ENCODE data around the gene GPD2.
A peak's percentile ranks its signal among the peaks of the same experiment; 100 is the strongest.

GPD2 gene

GRCh38 chr2:156430236-156430979, 5.8 kb upstream of the GPD2 start:
- H3K9me3 ChIP-seq (ENCODE audit: severe bottlenecking): no peaks in the 10 kb centered on the region
- H3K27ac ChIP-seq: no peak overlapping the region; the same call in 1 of the 2 replicates
- H3K4me3 ChIP-seq (ENCODE audit: low read depth, low read length): no peak overlapping the region
- H3K27me3 ChIP-seq (ENCODE audit: insufficient read depth, low read depth, severe bottlenecking): no peaks in the 10 kb centered on the region
- TF ChIP-seq, protein P1, sequence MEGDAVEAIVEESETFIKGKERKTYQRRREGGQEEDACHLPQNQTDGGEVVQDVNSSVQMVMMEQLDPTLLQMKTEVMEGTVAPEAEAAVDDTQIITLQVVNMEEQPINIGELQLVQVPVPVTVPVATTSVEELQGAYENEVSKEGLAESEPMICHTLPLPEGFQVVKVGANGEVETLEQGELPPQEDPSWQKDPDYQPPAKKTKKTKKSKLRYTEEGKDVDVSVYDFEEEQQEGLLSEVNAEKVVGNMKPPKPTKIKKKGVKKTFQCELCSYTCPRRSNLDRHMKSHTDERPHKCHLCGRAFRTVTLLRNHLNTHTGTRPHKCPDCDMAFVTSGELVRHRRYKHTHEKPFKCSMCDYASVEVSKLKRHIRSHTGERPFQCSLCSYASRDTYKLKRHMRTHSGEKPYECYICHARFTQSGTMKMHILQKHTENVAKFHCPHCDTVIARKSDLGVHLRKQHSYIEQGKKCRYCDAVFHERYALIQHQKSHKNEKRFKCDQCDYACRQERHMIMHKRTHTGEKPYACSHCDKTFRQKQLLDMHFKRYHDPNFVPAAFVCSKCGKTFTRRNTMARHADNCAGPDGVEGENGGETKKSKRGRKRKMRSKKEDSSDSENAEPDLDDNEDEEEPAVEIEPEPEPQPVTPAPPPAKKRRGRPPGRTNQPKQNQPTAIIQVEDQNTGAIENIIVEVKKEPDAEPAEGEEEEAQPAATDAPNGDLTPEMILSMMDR (IDR thresholded peaks at IDR 0.05; ENCODE audit: low read depth, low read length): no peak
- H3K36me3 ChIP-seq: no peaks in the 10 kb centered on the region
- DNase-seq: no peak

DNA sequence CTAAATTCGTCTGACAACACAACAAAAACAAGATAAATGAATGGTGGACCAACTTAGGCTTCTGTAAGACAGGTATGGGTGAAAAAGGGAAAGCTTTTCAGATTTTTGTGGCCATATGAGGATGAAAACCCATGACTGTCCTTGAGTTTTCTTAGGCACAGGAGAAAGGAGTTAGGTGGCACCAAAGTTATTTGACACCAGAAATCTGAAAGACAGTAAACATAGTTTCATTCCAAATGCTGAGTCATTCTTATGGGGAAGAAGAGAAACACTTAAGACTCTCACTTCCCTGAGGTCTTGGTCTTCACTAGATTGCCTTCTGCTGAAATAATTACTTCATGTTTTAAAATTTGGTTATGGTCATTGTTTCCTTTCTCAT, 5.2 kb upstream of the GPD2 start:
- no peaks in the 10 kb centered on the region for H3K27me3 ChIP-seq (ENCODE audit: insufficient read depth, low read depth, severe bottlenecking)
- H3K9me3 ChIP-seq (ENCODE audit: severe bottlenecking): no peaks in the 10 kb centered on the region
- H3K36me3 ChIP-seq: peaks cover 4% of the 10 kb centered on the region; the same call in 1 of the 2 replicates
- H3K4me3 ChIP-seq (ENCODE audit: low read depth, low read length): no peak overlapping the region
- H3K27ac ChIP-seq: no peak overlapping the region
- DNase-seq: no peak
- TF ChIP-seq, protein P1 (IDR thresholded peaks at IDR 0.05; ENCODE audit: low read depth, low read length): no peak

GRCh38 chr2:156434461-156435291, 1.5 kb upstream of the GPD2 start:
- TF ChIP-seq, protein P1 (IDR thresholded peaks at IDR 0.05; ENCODE audit: low read depth, low read length): no peak

GRCh38 chr2:156435396-156435717, 822 bp upstream of the GPD2 start:
- no peaks in the 10 kb centered on the region for H3K9me3 ChIP-seq (ENCODE audit: severe bottlenecking)
- TF ChIP-seq, protein P1 (IDR thresholded peaks at IDR 0.05; ENCODE audit: low read depth, low read length): no peak
- H3K36me3 ChIP-seq: peaks cover 4% of the 10 kb centered on the region; the same call in 1 of the 2 replicates
- DNase-seq: peak; percentile 45
- H3K27me3 ChIP-seq (ENCODE audit: insufficient read depth, low read depth, severe bottlenecking): no peaks in the 10 kb centered on the region
- peak overlapping the region; percentile 89 for H3K4me3 ChIP-seq (ENCODE audit: low read depth, low read length)
- peak overlapping the region; percentile 96 for H3K27ac ChIP-seq

More at GRCh38 chr2:156434461-156435291, 1.5 kb upstream of the GPD2 start:
- H3K4me3 ChIP-seq (ENCODE audit: low read depth, low read length): peak overlapping the region; percentile 89
- H3K27me3 ChIP-seq (ENCODE audit: insufficient read depth, low read depth, severe bottlenecking): no peaks in the 10 kb centered on the region
- H3K36me3 ChIP-seq: peaks cover 4% of the 10 kb centered on the region; the same call in 1 of the 2 replicates
- no peaks in the 10 kb centered on the region for H3K9me3 ChIP-seq (ENCODE audit: severe bottlenecking)
- DNase-seq: no peak
- H3K27ac ChIP-seq: peak overlapping the region; percentile 96

DNA sequence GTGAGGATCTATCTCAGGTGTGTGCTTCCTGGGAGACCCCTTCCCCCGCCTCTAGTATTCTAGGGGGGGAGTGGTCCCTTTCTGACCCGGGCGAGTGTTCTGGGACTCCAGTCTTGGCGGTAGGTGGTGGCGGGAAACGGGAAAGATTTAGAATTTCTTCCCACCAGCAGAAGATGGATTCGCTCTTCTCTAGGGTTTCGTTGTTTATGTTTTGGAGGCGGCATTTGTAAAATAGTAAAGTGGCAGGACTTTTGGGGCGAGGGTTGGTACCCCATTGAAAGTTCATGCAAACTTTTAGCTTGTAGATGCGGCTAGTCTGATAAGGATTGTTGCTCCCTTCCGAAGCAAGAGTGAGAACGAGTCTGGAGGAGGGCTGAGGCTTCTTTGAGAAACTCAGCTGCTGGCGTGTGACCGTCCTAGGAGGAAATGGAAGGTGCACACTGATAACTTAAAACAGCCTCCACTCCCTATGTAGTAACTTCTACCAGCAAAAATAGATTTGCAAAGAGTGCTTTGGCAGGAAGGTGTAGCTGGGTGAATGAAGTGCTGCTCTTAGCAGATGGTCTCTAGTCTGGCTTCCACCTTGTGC, 412 bp downstream of the GPD2 start:
- peak overlapping the region; percentile 89 for H3K4me3 ChIP-seq (ENCODE audit: low read depth, low read length)
- H3K9me3 ChIP-seq (ENCODE audit: severe bottlenecking): no peaks in the 10 kb centered on the region
- H3K36me3 ChIP-seq: peaks cover 4% of the 10 kb centered on the region; the same call in 1 of the 2 replicates
- H3K27ac ChIP-seq: peak overlapping the region; percentile 96
- TF ChIP-seq, protein P1 (IDR thresholded peaks at IDR 0.05; ENCODE audit: low read depth, low read length): no peak
- H3K27me3 ChIP-seq (ENCODE audit: insufficient read depth, low read depth, severe bottlenecking): no peaks in the 10 kb centered on the region
- no peak for DNase-seq

Measured in WERI-Rb-1 (cell line).